GM18951 (cell line): ENCODE measurements around the gene RGS14.

ENCODE experiments used
- POLR2A ChIP-seq: IDR thresholded peaks from 4 replicates; pipeline ENCODE4 v1.6.1; 2011; ENCODE audit warnings: mild to moderate bottlenecking; ENCODE audit not compliant: insufficient read length, insufficient read depth; ENCODE audit errors: extremely low read depth
- in situ Hi-C: fragments of 300-500 bp; cut with MboI; formaldehyde crosslinking; loops from one replicate; pipeline ENCODE4 v1.12.0; 2022; ENCODE audit warnings: low sequenced_read_pairs, mixed read lengths, inconsistent platforms; ENCODE audit not compliant: unreplicated experiment

RGS14 gene

GRCh38 chr5:177378884-177379883, 21.5 kb downstream of the RGS14 start:
- peak; percentile 44 for TF ChIP-seq POLR2A
- in situ Hi-C loops = no loop called here

GRCh38 chr5:177380805-177381126, 23.0 kb downstream of the RGS14 start:
- in situ Hi-C loops = no loop called here
- TF ChIP-seq POLR2A = no peak

- in situ Hi-C loops = no loop called here
- TF ChIP-seq POLR2A = no peak
Observed at GRCh38 chr5:177382423-177383029, 24.8 kb downstream of the RGS14 start.

GRCh38 chr5:177383181-177383580, 25.5 kb downstream of the RGS14 start:
- in situ Hi-C loops = no loop called here
- TF ChIP-seq POLR2A = no peak

GRCh38 chr5:177384134-177384533, 26.4 kb downstream of the RGS14 start, which contains the start of gene SLC34A1:
Gene SLC34A1, plus strand, starts transcription at chr5:177384434. Its CDS starts 1,308 bp downstream, at chr5:177385742.
- in situ Hi-C loops = no loop called here
- TF ChIP-seq POLR2A = no peak

GRCh38 chr5:177385720-177386119, 28.0 kb downstream of the RGS14 start:
- TF ChIP-seq POLR2A = no peak
- in situ Hi-C loops = no loop called here

- TF ChIP-seq POLR2A = no peak
- in situ Hi-C loops = no loop called here
Observed at GRCh38 chr5:177386542-177386941, 28.8 kb downstream of the RGS14 start.

GRCh38 chr5:177387405-177387804, 29.7 kb downstream of the RGS14 start:
- in situ Hi-C loops = no loop called here
- no peak for TF ChIP-seq POLR2A

- in situ Hi-C loops = no loop called here
- no peak for TF ChIP-seq POLR2A
Observed at GRCh38 chr5:177388521-177389052, 30.9 kb downstream of the RGS14 start.

- in situ Hi-C loops = no loop called here
- no peak for TF ChIP-seq POLR2A
Observed at GRCh38 chr5:177389241-177390169, 31.8 kb downstream of the RGS14 start.

GRCh38 chr5:177390363-177391300, 32.9 kb downstream of the RGS14 start:
- in situ Hi-C loops = no loop called here
- TF ChIP-seq POLR2A = no peak

GRCh38 chr5:177392765-177393164, 35.0 kb downstream of the RGS14 start:
- no peak for TF ChIP-seq POLR2A
- in situ Hi-C loops = no loop called here

- TF ChIP-seq POLR2A = no peak
- in situ Hi-C loops = no loop called here
Observed at GRCh38 chr5:177393206-177393765, 35.6 kb downstream of the RGS14 start.
